Measurements from ENCODE around the gene MAMLD1. TPM values are rescaled to one million over a fixed set of nuclear protein-coding genes. Genes with fewer than 3 reads are reported as not detected.

Gene MAMLD1
- total RNA-seq, 2 donors from 2014 or later, result 1.9 to 2.1 TPM

- Mint-ChIP-seq H3K27ac (no peak overlapping the region), H3K27me3 (no peaks in the 10 kb centered on the region)
- no peak for ATAC-seq (replicated peaks)
Measured at GRCh38 chrX:150544835-150545770, 182.0 kb downstream of the MAMLD1 start.

DNA sequence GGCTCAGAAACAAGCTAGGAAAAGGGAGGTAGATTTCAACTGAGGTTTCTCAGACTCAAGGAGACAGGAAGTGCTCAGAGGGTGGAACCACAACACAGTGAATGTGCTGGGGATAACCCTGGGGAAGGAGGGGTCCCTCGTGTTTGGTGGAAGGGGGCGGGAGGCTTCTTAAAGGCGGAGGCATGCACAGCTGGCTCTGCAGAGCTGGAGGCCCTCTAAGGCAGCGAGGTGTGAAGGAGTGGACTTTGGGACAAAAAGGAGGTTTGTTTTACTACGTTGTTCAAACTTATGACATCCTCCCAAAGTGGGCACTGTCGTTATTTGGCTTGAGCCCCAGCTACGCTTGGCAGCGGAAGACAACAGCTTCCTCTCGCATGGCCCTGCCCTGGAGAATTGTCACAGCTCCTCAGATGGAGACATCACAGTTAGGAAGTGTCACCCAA lies 183.6 kb downstream of the MAMLD1 start:
- Mint-ChIP-seq H3K27ac (peak overlapping the region; percentile 79), H3K4me3 (peak overlapping the region; percentile 65), H3K27me3 (no peaks in the 10 kb centered on the region), H3K4me1 (peaks cover 11% of the 10 kb centered on the region), H3K36me3 (ENCODE audit: low read depth) (no peaks in the 10 kb centered on the region), H3K9me3 (no peaks in the 10 kb centered on the region)
- ATAC-seq (replicated peaks), result no peak

More at GRCh38 chrX:150544835-150545770, 182.0 kb downstream of the MAMLD1 start:
- Mint-ChIP-seq H3K36me3 (ENCODE audit: low read depth) (no peaks in the 10 kb centered on the region), H3K9me3 (no peaks in the 10 kb centered on the region), H3K4me1 (peaks cover 11% of the 10 kb centered on the region), H3K4me3 (no peak overlapping the region)

DNA sequence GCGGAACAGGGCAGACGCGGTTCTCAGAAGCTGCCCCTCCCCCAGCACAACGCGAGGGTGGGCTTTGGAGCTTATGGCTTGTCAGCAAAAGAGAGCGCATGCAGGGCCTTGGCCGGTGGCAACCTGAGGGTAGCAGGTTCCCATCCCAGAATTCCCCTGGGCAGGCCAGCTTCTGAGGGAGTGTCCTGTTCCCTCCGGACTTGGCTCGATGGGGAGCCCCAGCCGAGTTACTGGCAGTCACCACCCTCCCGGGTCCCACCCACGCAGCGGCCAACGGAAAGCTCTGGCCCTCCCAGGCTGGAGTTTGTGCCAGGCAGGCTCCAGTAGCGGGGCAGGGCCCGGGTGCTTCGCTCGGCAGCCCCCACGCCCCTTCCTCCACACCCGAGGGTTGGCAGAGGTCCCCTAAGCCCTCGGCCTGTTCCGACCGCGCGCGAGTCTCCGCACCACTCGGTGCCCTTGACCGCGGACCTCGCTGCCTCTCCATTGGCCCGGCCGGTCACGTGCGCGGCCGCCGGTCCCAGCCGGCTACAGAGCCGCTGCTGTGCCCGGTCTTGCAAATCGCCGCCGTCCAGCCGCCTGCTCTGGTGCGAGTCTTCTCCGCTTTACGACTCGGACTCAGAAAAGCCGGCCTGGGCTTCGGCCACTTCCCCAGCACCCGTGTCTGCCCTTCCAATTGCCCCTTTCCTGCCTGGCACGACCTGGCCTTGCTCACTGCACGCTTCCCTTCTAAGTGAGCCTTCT lies 184.4 kb downstream of the MAMLD1 start:
- Mint-ChIP-seq H3K27ac (peak overlapping the region; percentile 38), H3K4me3 (peak overlapping the region; percentile 65), H3K27me3 (no peaks in the 10 kb centered on the region), H3K9me3 (no peaks in the 10 kb centered on the region), H3K4me1 (peaks cover 11% of the 10 kb centered on the region), H3K36me3 (ENCODE audit: low read depth) (no peaks in the 10 kb centered on the region)
- ATAC-seq (replicated peaks), result peak; percentile 62

DNA sequence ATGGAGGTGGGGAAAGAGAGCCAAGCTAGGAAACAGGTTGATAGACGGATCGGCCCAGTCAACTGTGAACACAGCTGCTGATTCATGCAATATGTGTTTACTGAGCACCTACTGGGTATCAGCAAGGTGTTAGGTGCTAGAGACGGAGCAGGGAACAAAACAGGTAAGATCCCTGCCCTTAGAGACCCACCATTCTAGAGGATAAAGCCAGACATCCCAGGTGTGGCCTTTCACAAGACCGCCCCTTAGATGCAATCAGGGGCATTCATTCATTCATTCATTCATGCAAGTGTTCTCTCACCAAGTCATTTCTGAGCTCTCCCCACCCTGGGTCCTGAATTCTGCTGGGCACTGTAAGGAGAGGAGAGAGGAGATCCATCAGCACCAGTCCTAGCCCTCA lies 185.1 kb downstream of the MAMLD1 start:
- H3K27ac Mint-ChIP-seq, result peak overlapping the region; percentile 38
- H3K4me3 Mint-ChIP-seq, result peak overlapping the region; percentile 65
- H3K36me3 Mint-ChIP-seq (ENCODE audit: low read depth), result no peaks in the 10 kb centered on the region
- peaks cover 11% of the 10 kb centered on the region for H3K4me1 Mint-ChIP-seq
- no peak for ATAC-seq (replicated peaks)
- H3K9me3 Mint-ChIP-seq, result no peaks in the 10 kb centered on the region
- H3K27me3 Mint-ChIP-seq, result no peaks in the 10 kb centered on the region

GRCh38 chrX:150548684-150549083 lies 185.6 kb downstream of the MAMLD1 start:
- H3K4me3 Mint-ChIP-seq, result peak overlapping the region; percentile 65
- no peaks in the 10 kb centered on the region for H3K36me3 Mint-ChIP-seq (ENCODE audit: low read depth)
- no peaks in the 10 kb centered on the region for H3K27me3 Mint-ChIP-seq
- no peaks in the 10 kb centered on the region for H3K9me3 Mint-ChIP-seq
- H3K4me1 Mint-ChIP-seq, result peaks cover 11% of the 10 kb centered on the region
- peak; percentile 71 for ATAC-seq (replicated peaks)
- H3K27ac Mint-ChIP-seq, result no peak overlapping the region

- Mint-ChIP-seq H3K27me3 (no peaks in the 10 kb centered on the region), H3K4me1 (peaks cover 3% of the 10 kb centered on the region), H3K27ac (no peak overlapping the region), H3K4me3 (no peak overlapping the region), H3K36me3 (ENCODE audit: low read depth) (no peaks in the 10 kb centered on the region), H3K9me3 (no peaks in the 10 kb centered on the region)
- ATAC-seq (replicated peaks), result no peak
Measured at GRCh38 chrX:150551963-150552362, 188.8 kb downstream of the MAMLD1 start.

DNA sequence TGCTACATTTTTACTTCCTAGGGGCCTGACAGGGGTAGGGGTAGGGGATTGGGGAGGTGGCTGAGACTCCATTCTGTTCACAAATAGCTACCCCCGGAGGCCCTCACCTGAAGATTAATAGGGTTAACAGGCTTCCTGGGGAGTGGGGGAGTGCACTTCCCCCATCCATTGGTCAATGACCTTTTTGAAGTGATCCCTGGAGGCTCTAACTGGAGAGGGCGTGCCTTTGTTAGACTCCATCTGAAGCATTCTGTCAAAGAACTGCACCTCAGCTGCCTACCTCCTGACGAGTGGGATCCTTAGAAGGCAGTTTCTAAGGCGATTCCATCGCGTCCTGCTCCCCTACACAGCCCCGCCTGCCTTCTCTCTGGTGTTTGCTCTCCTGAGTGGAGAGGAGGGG lies 195.3 kb downstream of the MAMLD1 start:
- Mint-ChIP-seq H3K9me3 (no peaks in the 10 kb centered on the region), H3K36me3 (ENCODE audit: low read depth) (no peaks in the 10 kb centered on the region), H3K27me3 (no peaks in the 10 kb centered on the region), H3K27ac (no peak overlapping the region), H3K4me1 (no peaks in the 10 kb centered on the region), H3K4me3 (no peak overlapping the region)
- no peak for ATAC-seq (replicated peaks)

Other genes starting within 250 kb of the MAMLD1 start
- gene MTM1, start 205.3 kb downstream of the MAMLD1 start, total RNA-seq, result 10 to 100 TPM; 17.1 to 21.4 TPM

All from activated T-helper 17 cell treated with anti-CD3 and anti-CD28 coated beads, Interleukin-2, amount 50 U/mL, for 72 hours (primary cell).